Measurements from ENCODE around the gene TMEM141.
"Not testable (repeated sequence)": the region's sequence is repeated elsewhere in the genome, so short reads cannot be mapped to it uniquely, and the experiment has no call there.

The TMEM141 gene

DNA sequence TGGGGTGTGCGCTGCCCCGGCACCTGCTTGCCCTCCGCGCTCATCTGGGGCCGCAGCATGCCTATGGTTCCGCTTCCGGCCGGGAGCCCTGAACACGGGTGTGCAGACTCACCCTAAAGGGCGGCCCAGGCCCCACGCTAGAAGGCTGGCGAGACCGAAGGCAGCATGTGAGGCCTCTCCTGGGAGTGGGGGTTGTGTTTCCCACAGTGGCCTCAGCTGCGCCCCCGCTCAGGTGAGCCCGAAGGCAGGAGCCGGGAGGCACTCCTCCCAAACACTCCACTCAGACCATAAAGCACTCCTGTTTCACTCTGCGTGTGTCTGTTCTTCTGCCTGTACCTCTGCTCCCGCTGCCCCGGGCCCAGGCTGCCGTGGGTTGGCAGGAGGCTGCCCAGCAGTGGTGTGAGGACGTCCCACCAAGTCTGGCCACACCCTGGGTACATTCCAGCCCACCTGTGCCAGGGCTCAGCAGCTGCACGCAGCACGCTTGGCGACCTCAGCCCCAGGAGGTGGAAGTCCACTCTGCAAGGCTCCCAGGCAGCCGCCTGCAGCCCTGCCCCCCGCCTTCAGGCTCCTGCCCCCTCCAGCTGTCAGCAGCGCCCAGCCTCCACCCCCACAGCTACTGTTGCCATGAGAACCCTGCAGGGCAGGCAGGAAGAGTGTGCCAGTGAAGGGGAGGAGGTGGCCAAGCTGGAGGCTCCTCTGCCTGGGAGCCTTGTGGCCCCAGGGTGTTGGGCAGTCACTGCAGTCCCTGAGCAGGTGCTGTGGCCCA is 49.9 kb downstream of the TMEM141 start:
- H3K4me3 ChIP-seq (ENCODE audit: low read length): no peak overlapping the region
- TF ChIP-seq CTCF (conservative IDR thresholded peaks at IDR 0.05; ENCODE audit: low read length): no peak
- peak; percentile 59 for DNase-seq (ENCODE audit: low read depth)

DNA sequence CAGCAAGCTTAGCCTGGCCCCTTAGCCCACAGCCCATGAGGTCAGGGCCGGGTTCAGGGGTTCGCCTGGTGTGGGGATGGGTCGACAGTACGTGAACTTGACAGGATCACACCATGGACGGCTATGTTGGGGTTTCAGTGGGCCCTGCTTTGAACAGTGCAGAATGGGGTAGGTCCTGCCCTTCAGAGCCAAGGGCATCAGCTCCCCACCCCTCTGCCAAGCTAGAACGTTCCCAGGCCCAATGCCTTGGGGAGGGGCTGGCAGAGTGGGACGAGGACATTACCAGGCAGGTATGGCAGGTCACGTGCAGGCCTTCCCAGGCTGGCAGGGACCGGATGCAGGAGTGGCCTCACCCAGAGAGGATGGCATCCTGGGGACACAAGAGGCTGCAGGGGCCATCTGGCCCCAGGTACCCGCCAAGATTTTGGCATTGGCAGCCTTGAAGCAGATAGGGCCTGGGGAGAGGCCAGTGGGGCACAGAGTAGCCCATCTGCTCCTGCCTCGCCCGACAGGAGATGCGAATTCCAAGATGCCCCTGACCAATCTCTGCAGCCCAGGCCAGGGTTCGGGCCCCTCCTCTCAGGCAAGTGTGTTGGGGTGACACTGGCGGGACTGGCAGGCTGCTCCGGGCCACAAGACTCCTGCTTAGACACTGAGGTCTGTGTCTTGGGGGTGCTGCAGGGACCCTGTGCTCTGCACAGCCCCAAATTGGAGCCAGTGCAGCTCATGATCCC is 50.7 kb downstream of the TMEM141 start:
- DNase-seq (ENCODE audit: low read depth); H3K4me3 ChIP-seq (ENCODE audit: low read length): not testable (repeated sequence)

GRCh38 chr9:136842380-136842948 is 51.3 kb downstream of the TMEM141 start, which contains the start of gene AJM1:
Gene AJM1, plus strand, starts transcription at chr9:136842478. Its CDS starts 1,937 bp downstream, at chr9:136844415.
- DNase-seq (ENCODE audit: low read depth): peak; percentile 65
- H3K4me3 ChIP-seq (ENCODE audit: low read length): peak within 1 kb of the TSS; percentile 67
- peak; percentile 73 for TF ChIP-seq CTCF (conservative IDR thresholded peaks at IDR 0.05; ENCODE audit: low read length)

All from AG10803 (cell line).